DND-41 (cell line): ENCODE results near the gene OCA2.

Experiments
- ATAC-seq: fragments of 200-7000 bp; cut with Tn5 transposase; 3 replicates; pipeline ENCODE4 v1.9.1; 2021; ENCODE audit warnings: low read depth; ENCODE audit not compliant: insufficient read depth
- DNase-seq: peaks from one replicate; pipeline ENCODE4 v3.0.0-alpha.2; 2020
- H2AFZ ChIP-seq: 2 replicates; pipeline ENCODE4 v1.6.0; 2012; ENCODE audit warnings: low read depth, low read length
- H3K27ac ChIP-seq: 2 replicates; pipeline ENCODE4 v1.5.1; 2012; ENCODE audit warnings: low read length, inconsistent platforms
- H3K27me3 ChIP-seq: fragments of 200-600 bp; sonication (generic); 2 replicates; pipeline ENCODE4 v1.6.0; 2012; ENCODE audit warnings: low read length, mild to moderate bottlenecking, inconsistent platforms; ENCODE audit not compliant: insufficient read depth, poor library complexity
- H3K36me3 ChIP-seq: 2 replicates; pipeline ENCODE4 v1.5.1; 2012; ENCODE audit warnings: low read length, inconsistent platforms; ENCODE audit not compliant: insufficient read depth
- H3K4me1 ChIP-seq: 2 replicates; pipeline ENCODE4 v1.5.1; 2012; ENCODE audit warnings: mild to moderate bottlenecking, low read length; ENCODE audit not compliant: insufficient read depth
- H3K4me2 ChIP-seq: 2 replicates; pipeline ENCODE4 v1.6.0; 2012; ENCODE audit warnings: mild to moderate bottlenecking, moderate library complexity, low read length, inconsistent platforms; ENCODE audit not compliant: insufficient read depth
- H3K4me3 ChIP-seq, 2 experiments: fragments of 200-600 bp in 1 of 2; shearing (Covaris generic) in 1 of 2; 2 replicates each; pipeline ENCODE4 v1.5.1; 2012 to 2016; ENCODE audit warnings: inconsistent platforms in 2 of 2, low read length in 2 of 2, mild to moderate bottlenecking in 2 of 2, low read depth in 1 of 2, moderate library complexity in 1 of 2
- H3K79me2 ChIP-seq: 2 replicates; pipeline ENCODE4 v1.6.0; 2012; ENCODE audit warnings: low read length, inconsistent platforms; ENCODE audit not compliant: insufficient read depth
- H3K9ac ChIP-seq: 2 replicates; pipeline ENCODE4 v1.6.0; 2012; ENCODE audit warnings: low read depth, mild to moderate bottlenecking, inconsistent platforms, low read length, moderate library complexity
- H3K9me3 ChIP-seq: 2 replicates; pipeline ENCODE4 v1.5.1; 2012; ENCODE audit warnings: low read length, moderate library complexity, mild to moderate bottlenecking, inconsistent platforms; ENCODE audit not compliant: insufficient read depth, severe bottlenecking
- H4K20me1 ChIP-seq: 2 replicates; pipeline ENCODE4 v1.6.0; 2012; ENCODE audit warnings: low read length; ENCODE audit not compliant: insufficient read depth
- EZH2 ChIP-seq: IDR thresholded peaks from 3 replicates; pipeline ENCODE4 v1.6.1; 2012; ENCODE audit warnings: borderline replicate concordance, low read depth, mild to moderate bottlenecking, moderate library complexity, low read length, inconsistent platforms; ENCODE audit not compliant: severe bottlenecking
- TF ChIP-seq, protein P1 (sequence below): IDR thresholded peaks from 2 replicates; pipeline ENCODE4 v1.5.1; 2012; ENCODE audit warnings: borderline replicate concordance, low read length, moderate library complexity, mild to moderate bottlenecking; ENCODE audit not compliant: poor library complexity, severe bottlenecking; ENCODE audit errors: extremely low read depth

OCA2 gene

DNA sequence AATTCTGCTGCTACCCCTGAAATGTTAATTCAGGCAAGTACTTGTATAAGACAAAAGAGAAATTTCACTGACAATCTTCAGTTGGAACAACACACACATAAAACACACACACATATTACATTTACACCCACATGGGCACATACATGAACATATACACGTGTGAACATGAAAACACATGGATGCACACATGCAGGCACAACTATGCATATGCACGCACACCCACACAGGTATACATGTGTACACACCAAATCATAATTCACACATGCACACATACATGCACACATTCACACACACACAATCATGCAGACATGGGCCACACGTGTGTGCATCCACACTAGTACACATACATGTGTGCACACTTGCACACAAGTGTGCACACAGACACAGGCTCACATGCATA lies 277.8 kb downstream of the OCA2 start:
- H4K20me1 ChIP-seq = no peaks in the 10 kb centered on the region
- H3K36me3 ChIP-seq = no peaks in the 10 kb centered on the region
- no peaks in the 10 kb centered on the region for H3K9me3 ChIP-seq
- no peaks in the 10 kb centered on the region for H3K79me2 ChIP-seq
- no peak overlapping the region for H3K4me3 ChIP-seq
- TF ChIP-seq, protein P1, sequence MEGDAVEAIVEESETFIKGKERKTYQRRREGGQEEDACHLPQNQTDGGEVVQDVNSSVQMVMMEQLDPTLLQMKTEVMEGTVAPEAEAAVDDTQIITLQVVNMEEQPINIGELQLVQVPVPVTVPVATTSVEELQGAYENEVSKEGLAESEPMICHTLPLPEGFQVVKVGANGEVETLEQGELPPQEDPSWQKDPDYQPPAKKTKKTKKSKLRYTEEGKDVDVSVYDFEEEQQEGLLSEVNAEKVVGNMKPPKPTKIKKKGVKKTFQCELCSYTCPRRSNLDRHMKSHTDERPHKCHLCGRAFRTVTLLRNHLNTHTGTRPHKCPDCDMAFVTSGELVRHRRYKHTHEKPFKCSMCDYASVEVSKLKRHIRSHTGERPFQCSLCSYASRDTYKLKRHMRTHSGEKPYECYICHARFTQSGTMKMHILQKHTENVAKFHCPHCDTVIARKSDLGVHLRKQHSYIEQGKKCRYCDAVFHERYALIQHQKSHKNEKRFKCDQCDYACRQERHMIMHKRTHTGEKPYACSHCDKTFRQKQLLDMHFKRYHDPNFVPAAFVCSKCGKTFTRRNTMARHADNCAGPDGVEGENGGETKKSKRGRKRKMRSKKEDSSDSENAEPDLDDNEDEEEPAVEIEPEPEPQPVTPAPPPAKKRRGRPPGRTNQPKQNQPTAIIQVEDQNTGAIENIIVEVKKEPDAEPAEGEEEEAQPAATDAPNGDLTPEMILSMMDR = no peak
- no peak for TF ChIP-seq EZH2
- H3K4me2 ChIP-seq = no peak overlapping the region
- H3K4me1 ChIP-seq = no peaks in the 10 kb centered on the region
- H3K27me3 ChIP-seq = no peaks in the 10 kb centered on the region
- no peak for ATAC-seq
- no peak overlapping the region for H3K27ac ChIP-seq
- DNase-seq = no peak
- H3K9ac ChIP-seq = no peak overlapping the region
- H2AFZ ChIP-seq = no peak overlapping the region

DNA sequence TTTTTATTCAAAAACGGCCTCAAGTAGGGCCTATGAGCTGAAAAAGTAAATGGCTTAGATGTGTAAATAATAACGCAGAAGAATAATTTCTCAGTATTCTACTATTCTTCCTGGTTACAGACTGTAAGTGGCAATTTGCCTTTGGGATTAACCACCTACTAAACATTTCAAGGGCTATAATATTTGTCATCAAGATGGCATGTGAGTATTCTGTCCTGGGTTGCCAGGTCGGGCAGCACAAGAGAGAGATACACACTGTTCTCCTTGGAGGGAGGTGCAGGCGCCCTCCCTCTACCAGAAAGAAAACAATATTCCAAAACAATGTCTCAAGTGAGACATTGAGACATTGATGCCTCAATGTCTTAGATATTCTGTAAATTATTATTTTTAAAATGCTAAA lies 278.4 kb downstream of the OCA2 start:
- Histone ChIP-seq H4K20me1 (no peaks in the 10 kb centered on the region), H3K4me3 (no peak overlapping the region), H3K79me2 (no peaks in the 10 kb centered on the region), H3K36me3 (no peaks in the 10 kb centered on the region), H3K4me1 (no peaks in the 10 kb centered on the region), H3K9ac (no peak overlapping the region), H3K4me2 (no peak overlapping the region), H3K27ac (no peak overlapping the region), H3K27me3 (no peaks in the 10 kb centered on the region), H3K9me3 (no peaks in the 10 kb centered on the region), H2AFZ (no peak overlapping the region)
- DNase-seq = no peak
- no peak for TF ChIP-seq EZH2
- TF ChIP-seq, protein P1 = no peak
- ATAC-seq = no peak

DNA sequence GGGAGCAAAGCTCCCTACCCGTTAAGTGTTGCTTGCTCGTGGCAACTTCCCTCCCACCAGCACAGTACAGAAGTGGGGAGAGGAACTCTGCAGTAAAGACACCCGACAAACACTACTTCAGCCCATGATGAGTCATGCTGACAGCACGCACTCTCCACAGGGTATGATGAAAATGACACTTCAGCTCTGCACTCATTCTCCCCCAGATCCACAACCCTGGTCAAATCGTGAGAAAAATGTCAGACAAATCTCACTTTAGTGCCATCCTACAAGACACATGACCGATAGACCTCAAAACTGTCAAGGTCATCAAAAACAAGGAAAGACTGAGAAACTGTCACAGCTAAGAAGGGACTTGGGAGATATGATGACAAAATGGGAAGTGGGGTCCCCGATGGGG lies 278.9 kb downstream of the OCA2 start:
- no peak for TF ChIP-seq EZH2
- TF ChIP-seq, protein P1 = no peak
- no peak overlapping the region for H3K9ac ChIP-seq
- no peaks in the 10 kb centered on the region for H3K9me3 ChIP-seq
- H3K79me2 ChIP-seq = no peaks in the 10 kb centered on the region
- no peak overlapping the region for H3K27ac ChIP-seq
- DNase-seq (no peak), ATAC-seq (no peak)
- H4K20me1 ChIP-seq = no peaks in the 10 kb centered on the region
- no peak overlapping the region for H3K4me3 ChIP-seq
- H2AFZ ChIP-seq = no peak overlapping the region
- H3K4me1 ChIP-seq = no peaks in the 10 kb centered on the region
- no peak overlapping the region for H3K4me2 ChIP-seq
- H3K36me3 ChIP-seq = no peaks in the 10 kb centered on the region
- H3K27me3 ChIP-seq = no peaks in the 10 kb centered on the region

DNA sequence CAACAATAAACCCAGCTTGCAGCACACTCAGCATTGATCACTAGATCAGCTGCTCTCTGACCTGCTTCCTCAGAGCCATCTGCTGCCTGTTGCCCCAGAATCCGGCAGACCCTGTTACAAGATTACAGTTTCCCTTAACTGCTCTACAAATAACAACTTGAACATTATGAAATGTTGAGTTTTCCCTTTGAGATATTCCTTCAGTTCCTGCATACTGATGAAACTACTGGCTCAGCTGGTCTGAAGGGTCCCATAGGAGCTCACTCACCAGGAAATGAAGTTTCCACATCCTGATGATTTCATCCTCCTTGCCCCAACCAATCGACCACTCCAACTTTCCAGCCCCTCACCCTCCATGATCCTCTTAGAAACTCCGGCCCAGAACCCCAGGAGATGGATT lies 281.9 kb downstream of the OCA2 start:
- TF ChIP-seq, protein P1 = no peak
- TF ChIP-seq EZH2 = no peak
- H3K9me3 ChIP-seq = no peaks in the 10 kb centered on the region
- no peak overlapping the region for H3K9ac ChIP-seq
- H3K4me2 ChIP-seq = no peak overlapping the region
- H3K27ac ChIP-seq = no peak overlapping the region
- ATAC-seq = no peak
- no peak overlapping the region for H2AFZ ChIP-seq
- no peak overlapping the region for H3K4me3 ChIP-seq
- H3K36me3 ChIP-seq = no peaks in the 10 kb centered on the region
- no peaks in the 10 kb centered on the region for H3K4me1 ChIP-seq
- H3K79me2 ChIP-seq = no peaks in the 10 kb centered on the region
- no peak for DNase-seq
- H3K27me3 ChIP-seq = no peaks in the 10 kb centered on the region
- no peaks in the 10 kb centered on the region for H4K20me1 ChIP-seq
